Astrocyte (in vitro differentiated cells and primary cell): ENCODE measurements around the gene UGT1A5. TPM values are rescaled to one million over a fixed set of nuclear protein-coding genes. Genes with fewer than 3 reads are reported as not detected.

Experiments
- DNase-seq: peaks from one replicate; pipeline ENCODE4 v3.0.0-alpha.2; 2010; ENCODE audit warnings: low read depth
- FAIRE-seq: peaks from 2 replicates; lab custom pipeline; 2011; peaks lifted over from hg19 to GRCh38; lab: Jason Lieb, UNC
- H2AFZ ChIP-seq: 2 replicates; pipeline ENCODE4 v1.6.0; 2012; ENCODE audit warnings: low read depth, low read length, inconsistent platforms
- H3K27ac ChIP-seq: 2 replicates; pipeline ENCODE4 v1.5.1; 2011; ENCODE audit warnings: low read depth, low read length, inconsistent platforms
- H3K27me3 ChIP-seq: 2 replicates; pipeline ENCODE4 v1.6.0; 2011; ENCODE audit warnings: low read length, inconsistent platforms; ENCODE audit not compliant: insufficient read depth
- H3K36me3 ChIP-seq: 2 replicates; pipeline ENCODE4 v1.5.1; 2011; ENCODE audit warnings: low read length, inconsistent platforms; ENCODE audit not compliant: insufficient read depth
- H3K4me1 ChIP-seq: 2 replicates; pipeline ENCODE4 v1.5.1; 2011; ENCODE audit warnings: low read length, inconsistent platforms; ENCODE audit not compliant: insufficient read depth
- H3K4me2 ChIP-seq: 2 replicates; pipeline ENCODE4 v1.6.0; 2012; ENCODE audit warnings: low read length, inconsistent platforms
- H3K4me3 ChIP-seq: 2 replicates; pipeline ENCODE4 v1.5.1; 2011; ENCODE audit warnings: low read depth, mild to moderate bottlenecking, low read length, inconsistent platforms; ENCODE audit not compliant: insufficient read depth
- H3K79me2 ChIP-seq: 2 replicates; pipeline ENCODE4 v1.6.0; 2012; ENCODE audit warnings: mild to moderate bottlenecking, low read length, inconsistent platforms; ENCODE audit not compliant: insufficient read depth
- H3K9ac ChIP-seq: 2 replicates; pipeline ENCODE4 v1.6.0; 2012; ENCODE audit warnings: mild to moderate bottlenecking, low read length, inconsistent platforms
- H3K9me3 ChIP-seq: 2 replicates; pipeline ENCODE4 v1.5.1; 2012; ENCODE audit warnings: low read depth, mild to moderate bottlenecking, low read length, inconsistent platforms; ENCODE audit not compliant: insufficient read depth
- H4K20me1 ChIP-seq: 2 replicates; pipeline ENCODE4 v1.6.0; 2012; ENCODE audit warnings: low read length, inconsistent platforms; ENCODE audit not compliant: insufficient read depth
- H3K27ac Mint-ChIP-seq: one replicate; pipeline ENCODE4 v1.8.0; 2021; ENCODE audit warnings: mild to moderate bottlenecking, mixed read lengths; ENCODE audit not compliant: unreplicated experiment
- H3K27me3 Mint-ChIP-seq: one replicate; pipeline ENCODE4 v1.8.0; 2021; ENCODE audit warnings: low read depth, mixed read lengths; ENCODE audit not compliant: unreplicated experiment
- H3K36me3 Mint-ChIP-seq: one replicate; pipeline ENCODE4 v1.8.0; 2021; ENCODE audit warnings: low read depth, mixed read lengths; ENCODE audit not compliant: unreplicated experiment
- H3K4me1 Mint-ChIP-seq: one replicate; pipeline ENCODE4 v1.8.0; 2021; ENCODE audit warnings: low read depth, mixed read lengths; ENCODE audit not compliant: unreplicated experiment
- H3K4me3 Mint-ChIP-seq: one replicate; pipeline ENCODE4 v1.8.0; 2021; ENCODE audit warnings: mild to moderate bottlenecking, moderate library complexity, mixed read lengths; ENCODE audit not compliant: unreplicated experiment
- H3K9me3 Mint-ChIP-seq: one replicate; pipeline ENCODE4 v1.8.0; 2021; ENCODE audit warnings: mild to moderate bottlenecking, mixed read lengths; ENCODE audit not compliant: unreplicated experiment
- CTCF ChIP-seq: IDR thresholded peaks from 2 replicates; pipeline ENCODE4 v1.5.1; 2011; ENCODE audit warnings: low read depth, mild to moderate bottlenecking, inconsistent platforms, low read length, moderate library complexity; ENCODE audit not compliant: insufficient read depth
- EZH2 ChIP-seq: IDR thresholded peaks from 2 replicates; pipeline ENCODE4 v1.6.1; 2012; ENCODE audit warnings: mild to moderate bottlenecking, low read length, inconsistent platforms; ENCODE audit not compliant: insufficient read depth
- total RNA-seq: library from RNA; stranded (reverse); gene quantifications from 2 replicates; pipeline ENCODE4 v1.2.1, GENCODE V29; 2021

Gene UGT1A5
- total RNA-seq, 1 donor from 2014 or later: not detected

GRCh38 chr2:233708942-233709341 is 3.8 kb upstream of the UGT1A5 start:
- no peaks in the 10 kb centered on the region for H3K79me2 ChIP-seq
- peaks cover 13% of the 10 kb centered on the region for H3K4me1 ChIP-seq
- peaks cover 7% of the 10 kb centered on the region for H3K4me1 Mint-ChIP-seq
- peaks cover 6% of the 10 kb centered on the region for H3K27me3 Mint-ChIP-seq
- TF ChIP-seq CTCF: no peak
- no peak for TF ChIP-seq EZH2
- no peaks in the 10 kb centered on the region for H4K20me1 ChIP-seq
- no peaks in the 10 kb centered on the region for H3K9me3 ChIP-seq
- H3K4me3 ChIP-seq: no peak overlapping the region
- no peak for FAIRE-seq
- H3K27ac Mint-ChIP-seq: no peak overlapping the region
- H3K27me3 ChIP-seq: no peaks in the 10 kb centered on the region
- H3K36me3 Mint-ChIP-seq: no peaks in the 10 kb centered on the region
- peaks cover under 1% of the 10 kb centered on the region for H3K9me3 Mint-ChIP-seq
- H3K4me3 Mint-ChIP-seq: no peak overlapping the region
- no peak for DNase-seq
- no peak overlapping the region for H3K9ac ChIP-seq
- no peak overlapping the region for H2AFZ ChIP-seq
- no peak overlapping the region for H3K27ac ChIP-seq
- H3K36me3 ChIP-seq: no peaks in the 10 kb centered on the region
- no peak overlapping the region for H3K4me2 ChIP-seq

- no peaks in the 10 kb centered on the region for H3K9me3 ChIP-seq
- H3K4me1 ChIP-seq: peaks cover 10% of the 10 kb centered on the region
- DNase-seq: peak; percentile 38
- no peak overlapping the region for H3K4me3 ChIP-seq
- no peaks in the 10 kb centered on the region for H4K20me1 ChIP-seq
- Mint-ChIP-seq H3K36me3 (no peaks in the 10 kb centered on the region), H3K27ac (no peak overlapping the region), H3K4me3 (no peak overlapping the region), H3K4me1 (peaks cover 1% of the 10 kb centered on the region), H3K27me3 (peaks cover 11% of the 10 kb centered on the region), H3K9me3 (peaks cover 2% of the 10 kb centered on the region)
- no peaks in the 10 kb centered on the region for H3K27me3 ChIP-seq
- no peaks in the 10 kb centered on the region for H3K36me3 ChIP-seq
- H3K9ac ChIP-seq: no peak overlapping the region
- no peak overlapping the region for H3K27ac ChIP-seq
- peak overlapping the region; percentile 49 for H2AFZ ChIP-seq
- H3K4me2 ChIP-seq: no peak overlapping the region
- no peaks in the 10 kb centered on the region for H3K79me2 ChIP-seq
- TF ChIP-seq CTCF (peak; percentile 92), EZH2 (no peak)
- FAIRE-seq: peak; percentile 23
Measured at GRCh38 chr2:233711312-233712008, 1.2 kb upstream of the UGT1A5 start.

DNA sequence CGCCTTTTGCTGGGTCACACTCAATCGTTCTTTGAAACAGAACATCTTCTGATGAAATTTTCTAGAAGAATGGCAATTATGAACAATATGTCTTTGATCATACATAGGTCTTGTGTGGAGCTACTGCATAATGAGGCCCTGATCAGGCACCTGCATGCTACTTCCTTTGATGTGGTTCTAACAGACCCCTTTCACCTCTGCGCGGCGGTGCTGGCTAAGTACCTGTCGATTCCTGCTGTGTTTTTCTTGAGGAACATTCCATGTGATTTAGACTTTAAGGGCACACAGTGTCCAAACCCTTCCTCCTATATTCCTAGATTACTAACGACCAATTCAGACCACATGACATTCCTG is 532 bp downstream of the UGT1A5 start:
- no peaks in the 10 kb centered on the region for H3K27me3 ChIP-seq
- H3K79me2 ChIP-seq: no peaks in the 10 kb centered on the region
- H3K4me3 ChIP-seq: no peak overlapping the region
- H3K27ac ChIP-seq: no peak overlapping the region
- no peak overlapping the region for H3K9ac ChIP-seq
- no peaks in the 10 kb centered on the region for H3K4me1 Mint-ChIP-seq
- H3K36me3 ChIP-seq: no peaks in the 10 kb centered on the region
- H3K4me2 ChIP-seq: no peak overlapping the region
- no peak overlapping the region for H2AFZ ChIP-seq
- no peak overlapping the region for H3K4me3 Mint-ChIP-seq
- no peaks in the 10 kb centered on the region for H3K36me3 Mint-ChIP-seq
- no peak overlapping the region for H3K27ac Mint-ChIP-seq
- TF ChIP-seq EZH2: no peak
- no peaks in the 10 kb centered on the region for H4K20me1 ChIP-seq
- DNase-seq (no peak), FAIRE-seq (no peak)
- H3K4me1 ChIP-seq: peaks cover under 1% of the 10 kb centered on the region
- peaks cover 24% of the 10 kb centered on the region for H3K27me3 Mint-ChIP-seq
- no peaks in the 10 kb centered on the region for H3K9me3 ChIP-seq
- H3K9me3 Mint-ChIP-seq: peaks cover 2% of the 10 kb centered on the region
